OCI-LY7 (cell line): ENCODE data around the gene CREB3. TPM values are rescaled to one million over a fixed set of nuclear protein-coding genes. Genes with fewer than 3 reads are reported as not detected.

ENCODE experiments used
- BruUV-seq: library from RNA; stranded (reverse); fragments of 400-500 nt; replicated peaks from 2 replicates; lab custom pipeline; 2021; lab: Mats Ljungman, UMichigan
- CTCF ChIA-PET: fragments of 300-600 bp; sonication (Branson Sonifier 250); formaldehyde crosslinking; loops from one replicate; lab custom pipeline; 2022; ENCODE audit warnings: antibody characterized with exemption; ENCODE audit not compliant: unreplicated experiment; lab: Charles Lee
- POLR2A ChIA-PET: fragments of 300-600 bp; sonication (Branson Sonifier 250); formaldehyde crosslinking; loops from one replicate; lab custom pipeline; 2022; ENCODE audit warnings: antibody characterized with exemption; lab: Charles Lee
- DNase-seq: peaks from one replicate; pipeline ENCODE4 v3.0.0-alpha.2; 2015; ENCODE audit warnings: low spot score
- H2AFZ ChIP-seq: fragments of 200-600 bp; sonication (generic), shearing (Covaris generic); 2 replicates; pipeline ENCODE4 v1.6.1; 2014; ENCODE audit warnings: mild to moderate bottlenecking, antibody characterized with exemption, low read length, moderate library complexity
- H3K27ac ChIP-seq: fragments of 200-600 bp; sonication (generic); 2 replicates; pipeline ENCODE4 v1.5.1; 2014; ENCODE audit warnings: mixed run types, low read depth, mild to moderate bottlenecking, moderate library complexity, low read length, inconsistent platforms; ENCODE audit not compliant: poor library complexity, severe bottlenecking
- H3K36me3 ChIP-seq: fragments of 200-600 bp; sonication (generic); 2 replicates; pipeline ENCODE4 v1.6.1; 2014; ENCODE audit warnings: mild to moderate bottlenecking, antibody characterized with exemption, low read length, moderate library complexity, mixed read lengths; ENCODE audit not compliant: insufficient read depth
- H3K4me1 ChIP-seq: fragments of 200-600 bp; sonication (generic); 2 replicates; pipeline ENCODE4 v1.5.1; 2014; ENCODE audit warnings: mild to moderate bottlenecking, low read length; ENCODE audit not compliant: insufficient read depth, poor library complexity, severe bottlenecking
- H3K4me2 ChIP-seq: fragments of 200-600 bp; sonication (generic); 2 replicates; pipeline ENCODE4 v1.6.1; 2014; ENCODE audit warnings: mild to moderate bottlenecking, low read length
- H3K4me3 ChIP-seq: fragments of 200-600 bp; sonication (generic); 2 replicates; pipeline ENCODE4 v1.5.1; 2014; ENCODE audit warnings: mild to moderate bottlenecking, low read depth, low read length; ENCODE audit not compliant: poor library complexity, severe bottlenecking
- H3K79me2 ChIP-seq: fragments of 200-600 bp; sonication (generic); 2 replicates; pipeline ENCODE4 v1.6.1; 2016; ENCODE audit warnings: low read depth, mild to moderate bottlenecking, low read length, moderate library complexity, mixed read lengths; ENCODE audit not compliant: insufficient read depth
- H3K9me2 ChIP-seq: fragments of 200-600 bp; sonication (generic); 2 replicates; pipeline ENCODE4 v1.6.1; 2016; ENCODE audit warnings: mild to moderate bottlenecking, low read length, mixed read lengths; ENCODE audit not compliant: insufficient read depth
- H3K9me3 ChIP-seq: fragments of 200-600 bp; sonication (generic); 2 replicates; pipeline ENCODE4 v1.6.1; 2014; ENCODE audit warnings: mild to moderate bottlenecking, mixed run types, low read length, mixed read lengths
- H4K20me1 ChIP-seq: fragments of 200-600 bp; sonication (generic); 2 replicates; pipeline ENCODE4 v1.6.1; 2014; ENCODE audit warnings: mild to moderate bottlenecking, antibody characterized with exemption, low read length, moderate library complexity, mixed read lengths; ENCODE audit not compliant: insufficient read depth
- EZH2phosphoT487 ChIP-seq: fragments of 200-600 bp; sonication (generic); IDR thresholded peaks from 2 replicates; pipeline ENCODE4 v1.6.1; 2018; ENCODE audit warnings: low read depth, borderline replicate concordance, mild to moderate bottlenecking, mixed run types, antibody characterized with exemption, low read length, moderate library complexity, mixed read lengths
- intact Hi-C: fragments of 100-400 bp; cut with micrococcal nuclease; formaldehyde crosslinking; loops from one replicate; pipeline ENCODE4 v1.10.0; 2022; ENCODE audit not compliant: unreplicated experiment
- total RNA-seq, 2 experiments: library from RNA; depleted of rRNA in 1 of 2; stranded (reverse); fragments of >200 nt in 1 of 2; shearing (Covaris generic) in 1 of 2; gene quantifications; 2 replicates each; pipeline ENCODE4 v1.2.3, GENCODE V29; 2014 to 2022
- TF ChIP-seq, protein P1 (sequence below): fragments of 200-600 bp; sonication (generic); conservative IDR thresholded peaks from 2 replicates; pipeline ENCODE4 v1.5.1; 2014; ENCODE audit warnings: mild to moderate bottlenecking, antibody characterized with exemption, low read length, moderate library complexity, mixed read lengths

Gene CREB3
- total RNA-seq, 2 experiments from 2014 or later = 18.2 to 23.0 TPM

DNA sequence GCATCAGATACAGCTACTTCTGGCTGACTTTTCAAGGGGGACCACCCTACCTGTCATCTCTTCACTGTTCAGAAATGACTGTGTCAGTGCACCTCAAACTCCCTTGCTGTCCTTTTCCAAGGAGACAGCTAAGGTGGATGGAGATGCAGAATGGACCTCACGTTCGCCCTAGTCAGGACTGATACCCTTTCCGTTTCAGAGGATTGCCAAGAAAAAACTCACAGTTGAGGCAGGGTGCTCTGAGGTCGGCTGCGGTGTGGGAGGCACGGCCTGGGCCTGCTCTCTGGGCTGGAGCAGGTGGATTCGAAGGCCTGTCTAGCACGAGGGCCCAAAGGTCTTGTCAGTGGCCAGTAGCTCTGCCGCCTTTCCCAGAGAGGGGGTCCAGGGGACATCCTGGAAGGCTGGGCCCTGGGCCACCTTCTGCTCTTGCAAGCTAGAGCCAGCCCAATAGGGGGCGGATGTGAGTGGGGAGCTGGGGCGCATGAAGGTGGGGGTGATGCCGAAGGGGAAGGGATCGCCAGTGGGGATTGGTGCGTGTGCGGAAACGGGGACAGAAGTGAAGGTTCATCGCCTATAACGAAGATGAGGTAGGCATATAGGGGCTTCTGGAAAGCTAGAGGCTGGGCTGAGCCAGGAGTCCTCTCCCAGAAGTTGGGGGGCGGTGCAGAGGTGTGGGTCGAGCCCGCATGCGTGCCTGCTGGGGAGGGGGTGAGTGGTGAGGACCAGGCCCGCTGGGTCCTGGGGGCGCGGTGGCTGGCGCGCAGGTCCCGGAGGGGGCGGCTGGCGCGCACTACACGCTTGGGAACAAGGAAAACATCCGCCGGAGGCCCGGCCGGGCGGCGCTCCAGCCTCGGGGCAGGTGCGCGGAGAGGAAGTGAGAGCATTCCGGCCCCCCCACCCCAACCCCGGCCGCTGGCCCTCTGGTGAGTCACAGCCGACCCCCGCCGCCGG, 24.1 kb downstream of the CREB3 start:
- Histone ChIP-seq H3K36me3 (peaks cover 32% of the 10 kb centered on the region), H3K4me1 (peaks cover 66% of the 10 kb centered on the region), H3K27ac (peak overlapping the region; percentile 94), H3K79me2 (peaks cover 37% of the 10 kb centered on the region), H3K9me2 (no peaks in the 10 kb centered on the region), H3K4me2 (peak overlapping the region; percentile 74), H3K4me3 (peak overlapping the region; percentile 74), H4K20me1 (no peaks in the 10 kb centered on the region), H3K9me3 (no peaks in the 10 kb centered on the region), H2AFZ (peak overlapping the region; percentile 30; the same call in 1 of the 2 replicates)
- DNase-seq = peak; percentile 91
- CTCF ChIA-PET = interaction anchor here (0.5 to 1.4 kb wide), 9 partner anchors 9 to 1091 kb away, joined by 3 to 11 read pairs (median 4); partner anchors contain the start of gene CREB3
- POLR2A ChIA-PET = interaction anchor here (0.7 to 2.8 kb wide), 8 partner anchors 8 to 139 kb away, joined by 3 to 12 read pairs (median 4); no protein-coding TSS in a partner anchor
- TF ChIP-seq, protein P1, sequence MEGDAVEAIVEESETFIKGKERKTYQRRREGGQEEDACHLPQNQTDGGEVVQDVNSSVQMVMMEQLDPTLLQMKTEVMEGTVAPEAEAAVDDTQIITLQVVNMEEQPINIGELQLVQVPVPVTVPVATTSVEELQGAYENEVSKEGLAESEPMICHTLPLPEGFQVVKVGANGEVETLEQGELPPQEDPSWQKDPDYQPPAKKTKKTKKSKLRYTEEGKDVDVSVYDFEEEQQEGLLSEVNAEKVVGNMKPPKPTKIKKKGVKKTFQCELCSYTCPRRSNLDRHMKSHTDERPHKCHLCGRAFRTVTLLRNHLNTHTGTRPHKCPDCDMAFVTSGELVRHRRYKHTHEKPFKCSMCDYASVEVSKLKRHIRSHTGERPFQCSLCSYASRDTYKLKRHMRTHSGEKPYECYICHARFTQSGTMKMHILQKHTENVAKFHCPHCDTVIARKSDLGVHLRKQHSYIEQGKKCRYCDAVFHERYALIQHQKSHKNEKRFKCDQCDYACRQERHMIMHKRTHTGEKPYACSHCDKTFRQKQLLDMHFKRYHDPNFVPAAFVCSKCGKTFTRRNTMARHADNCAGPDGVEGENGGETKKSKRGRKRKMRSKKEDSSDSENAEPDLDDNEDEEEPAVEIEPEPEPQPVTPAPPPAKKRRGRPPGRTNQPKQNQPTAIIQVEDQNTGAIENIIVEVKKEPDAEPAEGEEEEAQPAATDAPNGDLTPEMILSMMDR = peak; percentile 84
- no peak for TF ChIP-seq EZH2phosphoT487
- BruUV-seq = no TSS peak
- intact Hi-C loops = loop anchor here (1.0 to 5.0 kb wide), 4 partner anchors 20 to 139 kb away; partner anchors contain the start of genes CD72, CREB3, HINT2 and TLN1

DNA sequence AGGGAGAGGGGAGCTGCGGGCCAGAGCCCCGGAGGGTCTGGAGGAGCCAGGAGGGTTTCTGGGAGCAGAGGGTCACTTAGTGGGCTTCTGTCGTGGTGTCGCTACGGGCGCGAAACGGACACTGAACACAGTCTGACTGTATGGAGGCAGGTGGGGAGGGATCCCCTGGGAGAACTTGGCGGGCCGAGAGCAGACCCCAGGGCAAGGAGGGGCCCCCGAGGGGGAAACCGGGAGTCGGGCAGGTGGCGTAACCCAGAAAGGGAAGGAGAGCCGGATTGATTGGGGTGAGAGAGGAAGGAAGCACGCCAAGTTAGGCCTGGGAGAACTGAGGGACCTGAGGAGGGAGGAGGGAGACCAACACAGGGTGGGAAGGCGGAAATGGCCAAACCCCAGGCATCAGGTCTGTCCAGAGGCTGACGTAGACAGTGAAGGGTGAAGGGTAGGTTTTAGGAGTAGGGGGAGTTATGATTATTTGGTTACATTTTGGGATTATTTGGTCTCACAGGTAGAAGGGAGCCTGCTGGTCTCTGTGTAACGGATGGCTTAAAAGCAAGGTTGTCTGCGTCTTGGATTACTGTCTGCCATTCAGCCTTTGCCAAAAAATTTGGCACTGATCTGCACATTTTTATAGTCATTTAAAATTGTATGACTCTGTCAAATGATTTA, 24.9 kb downstream of the CREB3 start:
- CTCF ChIA-PET = interaction anchor here (0.5 to 1.4 kb wide), 6 partner anchors 9 to 1092 kb away, joined by 3 to 11 read pairs (median 8); no protein-coding TSS in a partner anchor

More for the DNA sequence above, 24.9 kb downstream of the CREB3 start:
- POLR2A ChIA-PET = interaction anchor here (0.6 to 2.8 kb wide), 9 partner anchors 8 to 84 kb away, joined by 3 to 12 read pairs (median 4); partner anchors contain the start of genes CA9, GBA2 and RGP1
- Histone ChIP-seq H3K4me1 (peaks cover 63% of the 10 kb centered on the region), H3K9me2 (no peaks in the 10 kb centered on the region), H3K79me2 (peaks cover 39% of the 10 kb centered on the region), H3K4me2 (peak overlapping the region; percentile 74), H3K4me3 (peak overlapping the region; percentile 74), H3K9me3 (no peaks in the 10 kb centered on the region), H4K20me1 (no peaks in the 10 kb centered on the region), H2AFZ (peak overlapping the region; percentile 30; the same call in 1 of the 2 replicates), H3K27ac (peak overlapping the region; percentile 94), H3K36me3 (peaks cover 28% of the 10 kb centered on the region)
- TF ChIP-seq, protein P1 = no peak
- TF ChIP-seq EZH2phosphoT487 = no peak
- no TSS peak for BruUV-seq
- intact Hi-C loops = loop anchor here (1.0 to 5.0 kb wide), 4 partner anchors 19 to 140 kb away; partner anchors contain the start of genes CD72, CREB3, HINT2 and TLN1
- DNase-seq = no peak
